SK-N-SH (cell line): Measurements from ENCODE around the gene SP100.

Source experiments
- CHD2 ChIP-seq: fragments of 150-350 bp; IDR thresholded peaks from 2 replicates; pipeline ENCODE4 v1.6.1; 2018; ENCODE audit warnings: low read length; ENCODE audit not compliant: partially characterized antibody
- JUND ChIP-seq: IDR thresholded peaks from 2 replicates; pipeline ENCODE4 v1.4.0; 2012
- MXI1 ChIP-seq: IDR thresholded peaks from 2 replicates; pipeline ENCODE4 v1.6.1; 2012; ENCODE audit warnings: mild to moderate bottlenecking, low read depth, low read length, improper control_type of control experiment
- TEAD4 ChIP-seq: IDR thresholded peaks from 2 replicates; pipeline ENCODE4 v1.4.0; 2012; ENCODE audit warnings: mild to moderate bottlenecking, borderline replicate concordance; ENCODE audit not compliant: insufficient read depth
- TF ChIP-seq, protein P1 (sequence below): fragments of 200-600 bp; sonication (generic); IDR thresholded peaks from 2 replicates; pipeline ENCODE4 v1.6.1; 2017; ENCODE audit warnings: antibody characterized with exemption, mild to moderate bottlenecking, moderate library complexity

DNA sequence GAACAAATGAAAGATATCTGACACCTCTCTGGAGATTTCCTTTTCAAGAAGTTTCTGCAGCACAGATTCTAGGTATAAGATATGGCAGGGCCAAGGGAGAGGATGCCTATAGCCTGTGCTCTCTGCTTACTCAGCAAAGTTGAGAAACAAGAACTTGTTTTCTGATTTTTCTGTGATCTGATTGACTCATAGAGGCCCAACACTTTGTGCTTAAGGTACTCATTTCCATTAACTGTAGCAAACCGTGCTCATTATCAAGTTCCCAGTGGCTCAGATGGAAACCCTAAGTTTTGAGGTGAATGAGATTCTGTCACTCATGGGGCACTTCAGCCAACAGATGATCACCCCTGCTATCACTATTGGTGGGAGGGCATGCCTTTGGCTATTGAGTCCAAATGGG, 124.3 kb downstream of the SP100 start:
- no peak for TF ChIP-seq MXI1
- TF ChIP-seq CHD2: no peak
- TF ChIP-seq, protein P1, sequence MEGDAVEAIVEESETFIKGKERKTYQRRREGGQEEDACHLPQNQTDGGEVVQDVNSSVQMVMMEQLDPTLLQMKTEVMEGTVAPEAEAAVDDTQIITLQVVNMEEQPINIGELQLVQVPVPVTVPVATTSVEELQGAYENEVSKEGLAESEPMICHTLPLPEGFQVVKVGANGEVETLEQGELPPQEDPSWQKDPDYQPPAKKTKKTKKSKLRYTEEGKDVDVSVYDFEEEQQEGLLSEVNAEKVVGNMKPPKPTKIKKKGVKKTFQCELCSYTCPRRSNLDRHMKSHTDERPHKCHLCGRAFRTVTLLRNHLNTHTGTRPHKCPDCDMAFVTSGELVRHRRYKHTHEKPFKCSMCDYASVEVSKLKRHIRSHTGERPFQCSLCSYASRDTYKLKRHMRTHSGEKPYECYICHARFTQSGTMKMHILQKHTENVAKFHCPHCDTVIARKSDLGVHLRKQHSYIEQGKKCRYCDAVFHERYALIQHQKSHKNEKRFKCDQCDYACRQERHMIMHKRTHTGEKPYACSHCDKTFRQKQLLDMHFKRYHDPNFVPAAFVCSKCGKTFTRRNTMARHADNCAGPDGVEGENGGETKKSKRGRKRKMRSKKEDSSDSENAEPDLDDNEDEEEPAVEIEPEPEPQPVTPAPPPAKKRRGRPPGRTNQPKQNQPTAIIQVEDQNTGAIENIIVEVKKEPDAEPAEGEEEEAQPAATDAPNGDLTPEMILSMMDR: no peak
- no peak for TF ChIP-seq TEAD4
- no peak for TF ChIP-seq JUND
